Tibial nerve (tissue), 4 donors: ENCODE measurements around the gene ADGRD1.

Experiments
- EP300 ChIP-seq, 2 donors: sonication (generic); formaldehyde crosslinking; IDR thresholded peaks; one replicate each; pipeline ENCODE4 v1.6.1; 2017; ENCODE audit warnings: antibody characterized with exemption in 2 of 2, mild to moderate bottlenecking in 1 of 2
- POLR2A ChIP-seq, 2 donors: fragments of 450-650 bp; IDR thresholded peaks; one replicate each; pipeline ENCODE4 v1.6.1; 2017; ENCODE audit warnings: antibody characterized with exemption in 2 of 2, mild to moderate bottlenecking in 2 of 2, moderate library complexity in 2 of 2
- TF ChIP-seq, protein P1 (sequence below), 5 experiments: fragments of 200-600 bp in 3 of 5; fragments of 450-650 bp in 2 of 5; sonication (generic) in 3 of 5; IDR thresholded peaks; one replicate each; pipeline ENCODE4 v1.5.1; 2016 to 2019; ENCODE audit warnings: antibody characterized with exemption in 5 of 5, mild to moderate bottlenecking in 3 of 5, moderate library complexity in 2 of 5

DNA sequence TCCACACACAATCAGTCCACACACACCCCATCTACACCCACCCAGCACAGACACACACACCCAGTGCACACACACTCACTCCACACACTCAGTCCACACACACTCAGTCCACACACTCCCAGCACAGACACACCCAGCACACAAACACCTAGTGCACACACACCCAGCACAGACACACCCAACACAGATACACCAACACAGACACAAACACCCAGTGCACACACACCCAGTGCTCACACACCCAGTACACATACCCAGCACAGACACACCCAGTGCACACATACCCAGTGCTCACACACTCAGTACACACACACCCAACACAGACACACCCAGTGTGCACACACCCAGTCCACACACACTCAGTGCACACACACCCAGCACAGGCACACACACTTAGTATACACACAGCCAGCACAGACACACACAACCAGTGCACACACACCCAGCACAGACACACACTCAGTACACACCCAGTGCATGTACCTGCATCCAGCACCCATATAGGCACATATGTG, 63.8 kb downstream of the ADGRD1 start:
- TF ChIP-seq EP300 (IDR thresholded peaks at IDR 0.05) (no peak), POLR2A (IDR thresholded peaks at IDR 0.05) (no peak)
- TF ChIP-seq, protein P1, sequence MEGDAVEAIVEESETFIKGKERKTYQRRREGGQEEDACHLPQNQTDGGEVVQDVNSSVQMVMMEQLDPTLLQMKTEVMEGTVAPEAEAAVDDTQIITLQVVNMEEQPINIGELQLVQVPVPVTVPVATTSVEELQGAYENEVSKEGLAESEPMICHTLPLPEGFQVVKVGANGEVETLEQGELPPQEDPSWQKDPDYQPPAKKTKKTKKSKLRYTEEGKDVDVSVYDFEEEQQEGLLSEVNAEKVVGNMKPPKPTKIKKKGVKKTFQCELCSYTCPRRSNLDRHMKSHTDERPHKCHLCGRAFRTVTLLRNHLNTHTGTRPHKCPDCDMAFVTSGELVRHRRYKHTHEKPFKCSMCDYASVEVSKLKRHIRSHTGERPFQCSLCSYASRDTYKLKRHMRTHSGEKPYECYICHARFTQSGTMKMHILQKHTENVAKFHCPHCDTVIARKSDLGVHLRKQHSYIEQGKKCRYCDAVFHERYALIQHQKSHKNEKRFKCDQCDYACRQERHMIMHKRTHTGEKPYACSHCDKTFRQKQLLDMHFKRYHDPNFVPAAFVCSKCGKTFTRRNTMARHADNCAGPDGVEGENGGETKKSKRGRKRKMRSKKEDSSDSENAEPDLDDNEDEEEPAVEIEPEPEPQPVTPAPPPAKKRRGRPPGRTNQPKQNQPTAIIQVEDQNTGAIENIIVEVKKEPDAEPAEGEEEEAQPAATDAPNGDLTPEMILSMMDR (IDR thresholded peaks at IDR 0.05) = no peak
